ENCODE measurements around the gene ABCF3.

GRCh38 chr3:184234671-184235380, 48.8 kb downstream of the ABCF3 start:
- TF ChIP-seq CTCF (IDR thresholded peaks at IDR 0.05; ENCODE audit: extremely low read depth in 1 of 2, insufficient read depth in 1 of 2, low read depth in 1 of 2, low read length in 2 of 2) (no peak), EZH2 (IDR thresholded peaks at IDR 0.05; ENCODE audit: borderline replicate concordance, low read depth, low read length, severe bottlenecking) (no peak), POLR2A (IDR thresholded peaks at IDR 0.05; ENCODE audit: low read depth, low read length) (no peak), MAX (IDR thresholded peaks at IDR 0.05; ENCODE audit: insufficient read depth, insufficient read length) (no peak), JUN (IDR thresholded peaks at IDR 0.05; ENCODE audit: borderline replicate concordance, insufficient read depth, insufficient read length, low read depth) (no peak), POLR2AphosphoS5 (IDR thresholded peaks at IDR 0.05; ENCODE audit: insufficient read depth, low read depth, low read length) (no peak), FOS (IDR thresholded peaks at IDR 0.05; ENCODE audit: borderline replicate concordance, insufficient read depth, low read length) (no peak), GATA2 (IDR thresholded peaks at IDR 0.05; ENCODE audit: insufficient read depth, insufficient read length, low read depth, low read length) (no peak), MYC (IDR thresholded peaks at IDR 0.05; ENCODE audit: low read depth, low read length) (no peak)
